Neural crest cell (in vitro differentiated cells): ENCODE measurements around the gene CLSTN1. TPM values are rescaled to one million over a fixed set of nuclear protein-coding genes. Genes with fewer than 3 reads are reported as not detected.
A peak's percentile ranks its signal among the peaks of the same experiment; 100 is the strongest.

ENCODE experiments used
- DNase-seq: peaks from one replicate; pipeline ENCODE4 v3.0.0; 2021; ENCODE audit warnings: low read depth, mixed read lengths, low spot score
- H3K27ac Mint-ChIP-seq: one replicate; pipeline ENCODE4 v1.8.0; 2021; ENCODE audit warnings: mild to moderate bottlenecking, mixed read lengths; ENCODE audit not compliant: unreplicated experiment
- H3K27me3 Mint-ChIP-seq: 2 replicates; pipeline ENCODE4 v1.8.0; 2021; ENCODE audit warnings: low read depth, mild to moderate bottlenecking, mixed read lengths
- H3K36me3 Mint-ChIP-seq: 2 replicates; pipeline ENCODE4 v1.8.0; 2021; ENCODE audit warnings: low read depth, mild to moderate bottlenecking, mixed read lengths
- H3K4me1 Mint-ChIP-seq: 2 replicates; pipeline ENCODE4 v1.8.0; 2021; ENCODE audit warnings: mixed read lengths
- H3K4me3 Mint-ChIP-seq: one replicate; pipeline ENCODE4 v1.8.0; 2021; ENCODE audit warnings: mild to moderate bottlenecking, mixed read lengths
- H3K9me3 Mint-ChIP-seq: 2 replicates; pipeline ENCODE4 v1.8.0; 2021; ENCODE audit warnings: mixed read lengths
- CTCF ChIP-seq: fragments of 200-600 bp; sonication (generic); conservative IDR thresholded peaks from 2 replicates; pipeline ENCODE4 v1.5.0; 2021; ENCODE audit warnings: antibody characterized with exemption, mild to moderate bottlenecking
- long read RNA-seq: library from polyadenylated mRNA; unstranded; transcript quantifications from one replicate; pipeline ENCODE4 v2.0.0, GENCODE V29; 2020
- total RNA-seq: library from RNA; stranded (reverse); gene quantifications from 2 replicates; pipeline ENCODE4 v1.2.1, GENCODE V29; 2021

Gene CLSTN1
- total RNA-seq: 133 and 136 TPM in 2 replicates
- long read RNA-seq: 0 reads

- peaks cover 39% of the 10 kb centered on the region for H3K4me1 Mint-ChIP-seq
- DNase-seq: peak; percentile 84
- H3K27me3 Mint-ChIP-seq: peaks cover 16% of the 10 kb centered on the region
- H3K9me3 Mint-ChIP-seq: no peaks in the 10 kb centered on the region
- TF ChIP-seq CTCF: no peak
- H3K27ac Mint-ChIP-seq: peak within 1 kb of the TSS; percentile 92
- peak within 1 kb of the TSS; percentile 92 for H3K4me3 Mint-ChIP-seq
- H3K36me3 Mint-ChIP-seq: no peaks in the 10 kb centered on the region
Measured at GRCh38 chr1:9823943-9824701, at the start of gene CLSTN1. TSS of gene CLSTN1 (minus strand) at chr1:9823965. CDS start at chr1:9823733, 232 bp downstream.

GRCh38 chr1:9873385-9873784 is 49.6 kb upstream of the CLSTN1 start:
- TF ChIP-seq CTCF: no peak
- peaks cover 20% of the 10 kb centered on the region for H3K4me1 Mint-ChIP-seq
- no peak overlapping the region for H3K4me3 Mint-ChIP-seq
- H3K9me3 Mint-ChIP-seq: no peaks in the 10 kb centered on the region
- H3K27me3 Mint-ChIP-seq: no peaks in the 10 kb centered on the region
- DNase-seq: no peak
- H3K36me3 Mint-ChIP-seq: no peaks in the 10 kb centered on the region
- H3K27ac Mint-ChIP-seq: peak overlapping the region; percentile 43

GRCh38 chr1:9872430-9873165 is 48.8 kb upstream of the CLSTN1 start:
- H3K27me3 Mint-ChIP-seq: no peaks in the 10 kb centered on the region
- H3K4me3 Mint-ChIP-seq: no peak overlapping the region
- no peak overlapping the region for H3K27ac Mint-ChIP-seq
- peaks cover 24% of the 10 kb centered on the region for H3K4me1 Mint-ChIP-seq
- H3K9me3 Mint-ChIP-seq: no peaks in the 10 kb centered on the region
- no peak for TF ChIP-seq CTCF
- no peak for DNase-seq
- H3K36me3 Mint-ChIP-seq: no peaks in the 10 kb centered on the region

- Mint-ChIP-seq H3K4me1 (peaks cover 24% of the 10 kb centered on the region), H3K27me3 (no peaks in the 10 kb centered on the region), H3K4me3 (no peak overlapping the region), H3K9me3 (no peaks in the 10 kb centered on the region), H3K36me3 (no peaks in the 10 kb centered on the region), H3K27ac (peak overlapping the region; percentile 43)
- no peak for DNase-seq
- no peak for TF ChIP-seq CTCF
Measured at GRCh38 chr1:9871707-9872425, 48.1 kb upstream of the CLSTN1 start.

GRCh38 chr1:9871021-9871420 is 47.3 kb upstream of the CLSTN1 start:
- no peaks in the 10 kb centered on the region for H3K27me3 Mint-ChIP-seq
- H3K36me3 Mint-ChIP-seq: no peaks in the 10 kb centered on the region
- DNase-seq: no peak
- H3K9me3 Mint-ChIP-seq: no peaks in the 10 kb centered on the region
- peaks cover 24% of the 10 kb centered on the region for H3K4me1 Mint-ChIP-seq
- no peak overlapping the region for H3K27ac Mint-ChIP-seq
- TF ChIP-seq CTCF: no peak
- no peak overlapping the region for H3K4me3 Mint-ChIP-seq
